Tibial artery (tissue), 4 donors: ENCODE measurements around the gene DSE.
"Not testable (repeated sequence)": the region's sequence is repeated elsewhere in the genome, so short reads cannot be mapped to it uniquely, and the experiment has no call there.

Experiments used
- DNase-seq, 2 donors: peaks; one replicate each; pipeline ENCODE4 v3.0.0-alpha.2; 2019
- H3K27ac ChIP-seq, 2 donors: fragments of 200-600 bp; sonication (generic) in 1 of 2; 1 replicate in 1 of 2; 2 replicates in 1 of 2; pipeline ENCODE4 v1.5.1; 2018 to 2019; ENCODE audit warnings: mild to moderate bottlenecking in 1 of 2
- H3K27me3 ChIP-seq, 2 donors: fragments of 200-600 bp; sonication (generic) in 1 of 2; one replicate each; pipeline versions ENCODE4 v1.5.1 to v1.6.0; 2016 to 2019
- H3K36me3 ChIP-seq, 3 donors: fragments of 200-600 bp; sonication (generic) in 2 of 3; one replicate each; pipeline ENCODE4 v1.5.1; 2016 to 2019; ENCODE audit warnings: mild to moderate bottlenecking in 2 of 3
- H3K4me1 ChIP-seq, 4 donors: fragments of 200-600 bp; sonication (generic) in 2 of 4; 1 replicate in 3 of 4; 2 replicates in 1 of 4; pipeline ENCODE4 v1.5.1; 2016 to 2019
- H3K4me3 ChIP-seq, 2 donors: fragments of 200-600 bp; sonication (generic) in 1 of 2; 1 replicate in 1 of 2; 2 replicates in 1 of 2; pipeline ENCODE4 v1.5.1; 2018 to 2019; ENCODE audit warnings: mild to moderate bottlenecking in 2 of 2
- H3K9me3 ChIP-seq, 3 donors: fragments of 200-600 bp; sonication (generic) in 1 of 3; one replicate each; pipeline ENCODE4 v1.5.1; 2016 to 2019
- intact Hi-C: fragments of 100-400 bp; cut with DNase I; formaldehyde crosslinking; loops from one replicate; pipeline ENCODE4 v1.15.0; 2023; ENCODE audit warnings: low total_unique reads
- TF ChIP-seq, protein P1 (sequence below), 2 experiments: fragments of 200-600 bp in 1 of 2; fragments of 450-650 bp in 1 of 2; IDR thresholded peaks; one replicate each; pipeline ENCODE4 v1.5.1; 2017 to 2019; ENCODE audit warnings: antibody characterized with exemption in 2 of 2, mild to moderate bottlenecking in 1 of 2, moderate library complexity in 1 of 2

The DSE gene

DNA sequence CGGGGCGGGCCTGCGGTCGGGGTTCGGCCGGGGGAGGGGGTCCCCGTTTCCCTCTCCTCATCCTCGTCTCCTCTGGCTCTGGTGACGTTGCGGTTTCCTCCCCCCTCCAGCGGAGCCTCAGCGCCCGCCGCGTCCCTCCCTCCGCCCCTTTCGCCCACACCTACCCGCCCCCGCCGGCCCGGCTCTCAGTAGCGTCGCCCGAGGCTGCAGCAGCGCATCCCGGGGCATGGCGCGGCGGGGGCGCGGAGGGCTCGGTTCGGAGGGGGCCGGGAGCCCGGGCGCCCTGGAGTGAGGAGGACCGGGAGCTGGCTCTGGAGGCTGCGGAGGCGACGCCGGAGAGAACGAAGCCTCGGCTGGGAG is at the start of gene DSE:
Gene DSE, plus strand, starts transcription at position 188 of the 360 bp plus-strand sequence. CDS start 28,304 bp downstream, outside the sequence.
- H3K36me3 ChIP-seq: no peaks in the 10 kb centered on the region
- no peaks in the 10 kb centered on the region for H3K27me3 ChIP-seq
- H3K9me3 ChIP-seq: no peaks in the 10 kb centered on the region
- peak within 1 kb of the TSS; percentile 90 to 93 for H3K4me3 ChIP-seq
- peaks cover 0 to 9% (median 4%) of the 10 kb centered on the region in 4 donors for H3K4me1 ChIP-seq
- intact Hi-C loops: loop anchor here (10.0 kb wide), 1 partner anchor 144 kb away; the partner anchor contains the start of gene CALHM5
- TF ChIP-seq, protein P1, sequence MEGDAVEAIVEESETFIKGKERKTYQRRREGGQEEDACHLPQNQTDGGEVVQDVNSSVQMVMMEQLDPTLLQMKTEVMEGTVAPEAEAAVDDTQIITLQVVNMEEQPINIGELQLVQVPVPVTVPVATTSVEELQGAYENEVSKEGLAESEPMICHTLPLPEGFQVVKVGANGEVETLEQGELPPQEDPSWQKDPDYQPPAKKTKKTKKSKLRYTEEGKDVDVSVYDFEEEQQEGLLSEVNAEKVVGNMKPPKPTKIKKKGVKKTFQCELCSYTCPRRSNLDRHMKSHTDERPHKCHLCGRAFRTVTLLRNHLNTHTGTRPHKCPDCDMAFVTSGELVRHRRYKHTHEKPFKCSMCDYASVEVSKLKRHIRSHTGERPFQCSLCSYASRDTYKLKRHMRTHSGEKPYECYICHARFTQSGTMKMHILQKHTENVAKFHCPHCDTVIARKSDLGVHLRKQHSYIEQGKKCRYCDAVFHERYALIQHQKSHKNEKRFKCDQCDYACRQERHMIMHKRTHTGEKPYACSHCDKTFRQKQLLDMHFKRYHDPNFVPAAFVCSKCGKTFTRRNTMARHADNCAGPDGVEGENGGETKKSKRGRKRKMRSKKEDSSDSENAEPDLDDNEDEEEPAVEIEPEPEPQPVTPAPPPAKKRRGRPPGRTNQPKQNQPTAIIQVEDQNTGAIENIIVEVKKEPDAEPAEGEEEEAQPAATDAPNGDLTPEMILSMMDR (IDR thresholded peaks at IDR 0.05): no peak
- peak; percentile 88 to 94 for DNase-seq
- peak within 1 kb of the TSS; percentile 94 to 98 for H3K27ac ChIP-seq

DNA sequence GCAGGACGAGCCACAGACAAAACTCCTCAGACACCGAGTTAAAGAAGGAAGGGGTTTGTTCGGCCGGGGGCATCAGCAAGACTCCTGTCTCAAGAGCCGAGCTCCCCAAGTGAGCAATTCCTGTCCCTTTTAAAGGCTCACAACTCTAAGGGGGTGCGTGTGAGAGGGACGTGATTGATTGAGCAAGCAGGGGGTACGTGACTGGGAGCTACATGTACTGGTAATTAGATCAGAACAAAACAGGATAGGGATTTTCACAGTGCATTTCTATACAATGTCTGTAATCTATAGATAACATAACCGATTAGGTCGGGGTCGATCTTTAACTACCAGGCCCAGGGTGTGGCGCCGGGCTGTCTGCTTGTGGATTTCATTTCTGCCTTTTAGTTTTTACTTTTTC is 48.8 kb upstream of the DSE start:
- H3K4me3 ChIP-seq, H3K36me3 ChIP-seq, H3K27ac ChIP-seq, H3K9me3 ChIP-seq, DNase-seq, H3K27me3 ChIP-seq, intact Hi-C loops: not testable (repeated sequence)
- peaks cover 0 to 11% (median 7%) of the 10 kb centered on the region in 4 donors for H3K4me1 ChIP-seq

DNA sequence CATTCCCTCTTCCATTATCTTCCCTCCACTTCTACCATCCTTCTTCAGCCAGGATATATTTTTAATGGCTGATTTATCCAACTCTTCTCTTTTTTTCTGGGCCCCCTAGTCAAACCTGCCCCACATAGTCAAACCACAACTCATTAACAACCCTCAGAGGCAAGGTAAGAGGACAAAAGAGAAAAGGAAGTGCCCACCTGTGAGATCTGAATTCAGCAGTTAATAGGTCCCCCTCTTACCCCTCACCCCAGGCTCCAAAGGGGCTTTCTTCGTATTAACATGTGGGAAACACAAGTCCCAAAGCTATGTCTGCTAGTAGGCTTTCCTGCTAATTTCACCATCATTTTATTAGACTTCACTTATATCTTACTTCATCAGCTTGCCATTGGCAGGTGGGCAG is 46.9 kb upstream of the DSE start:
- no peak for DNase-seq
- Histone ChIP-seq H3K4me3 (no peak overlapping the region), H3K9me3 (no peaks in the 10 kb centered on the region), H3K36me3 (no peaks in the 10 kb centered on the region), H3K27me3 (no peaks in the 10 kb centered on the region), H3K4me1 (peaks cover 0 to 30% (median 8%) of the 10 kb centered on the region in 4 donors), H3K27ac (no peak overlapping the region)
- TF ChIP-seq, protein P1 (IDR thresholded peaks at IDR 0.05): no peak
- intact Hi-C loops: no loop called here

DNA sequence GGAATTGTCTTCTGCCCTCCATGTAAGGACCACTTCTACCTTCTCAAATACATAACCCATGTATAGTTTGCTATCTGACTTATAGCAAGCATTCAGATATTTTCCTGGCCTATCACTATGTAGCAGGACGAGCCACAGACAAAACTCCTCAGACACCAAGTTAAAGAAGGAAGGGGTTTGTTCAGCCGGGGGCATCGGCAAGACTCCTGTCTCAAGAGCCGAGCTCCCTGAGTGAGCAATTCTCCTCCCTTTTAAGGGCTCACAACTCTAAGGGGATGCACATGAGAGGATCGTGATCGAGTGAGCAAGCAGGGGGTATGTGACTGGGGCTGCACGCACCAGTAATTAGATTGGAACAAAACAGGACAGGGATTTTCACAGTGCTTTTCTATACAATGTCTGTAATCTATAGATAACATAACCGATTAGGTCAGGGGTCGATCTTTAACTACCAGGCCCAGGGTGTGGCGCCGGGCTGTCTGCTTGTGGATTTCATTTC is 45.1 kb upstream of the DSE start:
- intact Hi-C loops, H3K9me3 ChIP-seq, DNase-seq, H3K36me3 ChIP-seq, H3K27me3 ChIP-seq, H3K27ac ChIP-seq, H3K4me3 ChIP-seq: not testable (repeated sequence)
- H3K4me1 ChIP-seq: peaks cover 0 to 42% (median 8%) of the 10 kb centered on the region in 4 donors

DNA sequence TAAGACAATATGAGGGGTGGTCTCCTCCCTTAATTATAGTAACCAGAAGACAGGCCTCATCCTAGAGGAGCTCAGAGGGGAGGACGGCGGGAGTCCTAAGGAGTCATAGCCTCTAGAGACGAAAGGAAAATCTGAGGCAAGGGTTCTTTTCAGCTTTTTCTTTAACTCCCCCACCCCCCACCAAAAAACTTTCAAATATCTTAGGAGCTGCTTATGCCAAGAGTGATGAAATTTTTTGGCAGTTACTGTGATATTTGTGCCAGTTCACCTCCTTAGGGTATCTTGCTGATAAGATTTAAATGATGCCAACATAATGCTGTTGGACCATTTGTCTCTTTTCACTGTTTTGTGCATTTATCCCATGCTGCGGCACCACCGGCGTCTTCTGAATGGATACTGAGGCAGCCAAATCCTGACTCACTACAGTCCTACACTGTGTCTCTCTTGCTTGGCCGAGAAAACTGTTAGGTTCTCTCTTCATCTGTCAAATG is 44.5 kb upstream of the DSE start:
- H3K4me1 ChIP-seq: peaks cover 0 to 42% (median 8%) of the 10 kb centered on the region in 4 donors
- H3K27me3 ChIP-seq: no peaks in the 10 kb centered on the region
- H3K36me3 ChIP-seq: no peaks in the 10 kb centered on the region
- intact Hi-C loops: no loop called here
- no peak for DNase-seq
- no peak overlapping the region for H3K27ac ChIP-seq
- no peaks in the 10 kb centered on the region for H3K9me3 ChIP-seq
- H3K4me3 ChIP-seq: no peak overlapping the region
- TF ChIP-seq, protein P1 (IDR thresholded peaks at IDR 0.05): no peak

DNA sequence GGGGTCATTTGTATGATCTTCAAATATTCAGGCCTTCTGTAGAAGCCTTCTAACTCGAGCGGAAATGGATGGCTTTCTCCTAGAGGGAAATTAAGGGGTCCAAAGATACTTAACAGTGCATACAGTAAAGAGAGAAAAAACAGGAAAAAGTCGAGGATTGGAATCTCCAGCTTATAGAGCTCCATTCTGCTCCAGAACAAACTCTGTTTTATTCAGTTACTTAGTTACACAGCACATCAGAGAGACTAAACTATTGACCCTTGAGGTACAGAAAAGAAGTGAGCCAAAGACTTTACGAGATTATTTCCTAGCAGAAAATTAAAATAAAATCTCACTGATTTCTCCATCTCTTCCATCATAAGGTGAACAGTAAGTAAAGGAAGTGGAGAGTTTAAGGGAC is 43.8 kb upstream of the DSE start:
- intact Hi-C loops: no loop called here
- Histone ChIP-seq H3K4me1 (peaks cover 0 to 42% (median 8%) of the 10 kb centered on the region in 4 donors), H3K27ac (no peak overlapping the region), H3K9me3 (no peaks in the 10 kb centered on the region), H3K36me3 (no peaks in the 10 kb centered on the region), H3K27me3 (no peaks in the 10 kb centered on the region), H3K4me3 (no peak overlapping the region)
- TF ChIP-seq, protein P1 (IDR thresholded peaks at IDR 0.05): no peak
- no peak for DNase-seq
